Activated CD8-positive, alpha-beta T cell treated with anti-CD3 and anti-CD28 coated beads, Interleukin-2, amount 10 ng/mL, durations not matched to agents 7 days and 5 days (primary cell): Measurements from ENCODE around the gene OR2T35. TPM values are rescaled to one million over a fixed set of nuclear protein-coding genes. Genes with fewer than 3 reads are reported as not detected.
A peak's percentile ranks its signal among the peaks of the same experiment; 100 is the strongest.

ENCODE experiments used
- ATAC-seq: fragments of 150-1000 bp; cut with Tn5 transposase; one replicate; pipeline ENCODE4 v1.10.0; 2021; ENCODE audit warnings: moderate library complexity
- CTCF ChIA-PET: fragments of 350-600 bp; sonication (Branson Sonifier 250); formaldehyde crosslinking; loops from one replicate; lab custom pipeline; 2021; ENCODE audit warnings: antibody characterized with exemption; lab: Charles Lee
- POLR2A ChIA-PET: fragments of 350-600 bp; sonication (Branson Sonifier 250); formaldehyde crosslinking; loops from one replicate; lab custom pipeline; 2021; ENCODE audit warnings: antibody characterized with exemption; lab: Charles Lee
- DNase-seq: peaks from one replicate; pipeline ENCODE4 v3.0.0-alpha.2; 2020
- H3K27ac Mint-ChIP-seq: one replicate; pipeline ENCODE4 v1.8.0; 2021; ENCODE audit warnings: mild to moderate bottlenecking, mixed read lengths
- H3K27me3 Mint-ChIP-seq: one replicate; pipeline ENCODE4 v1.8.0; 2021; ENCODE audit warnings: low read depth, mixed read lengths
- H3K36me3 Mint-ChIP-seq: one replicate; pipeline ENCODE4 v1.8.0; 2021; ENCODE audit warnings: low read depth, mixed read lengths
- H3K4me1 Mint-ChIP-seq: one replicate; pipeline ENCODE4 v1.8.0; 2021; ENCODE audit warnings: low read depth, mixed read lengths
- H3K4me3 Mint-ChIP-seq: one replicate; pipeline ENCODE4 v1.8.0; 2021; ENCODE audit warnings: mild to moderate bottlenecking, mixed read lengths
- H3K9me3 Mint-ChIP-seq: one replicate; pipeline ENCODE4 v1.8.0; 2022; ENCODE audit warnings: mixed read lengths; ENCODE audit not compliant: insufficient read depth
- total RNA-seq, 2 experiments: library from RNA; stranded (reverse); gene quantifications; one replicate each; pipeline ENCODE4 v1.2.3, GENCODE V29; 2021

OR2T35 gene
- total RNA-seq, 2 experiments from 2014 or later = not detected

GRCh38 chr1:248618878-248619277 lies 26.2 kb downstream of the OR2T35 start:
- no peaks in the 10 kb centered on the region for H3K36me3 Mint-ChIP-seq
- no peak for ATAC-seq

GRCh38 chr1:248618119-248618518 lies 27.0 kb downstream of the OR2T35 start:
- Mint-ChIP-seq H3K4me3 (no peak overlapping the region), H3K4me1 (peaks cover 2% of the 10 kb centered on the region), H3K36me3 (no peaks in the 10 kb centered on the region), H3K27me3 (peaks cover 3% of the 10 kb centered on the region), H3K27ac (no peak overlapping the region), H3K9me3 (no peaks in the 10 kb centered on the region)
- DNase-seq (no peak), ATAC-seq (no peak)
- ChIA-PET POLR2A (no interaction called here), CTCF (interaction anchor here (1.0 to 1.5 kb wide), 2 partner anchors 11 to 68 kb away, joined by 3 read pairs; no protein-coding TSS in a partner anchor)

More at GRCh38 chr1:248618878-248619277, 26.2 kb downstream of the OR2T35 start:
- Mint-ChIP-seq H3K4me3 (no peak overlapping the region), H3K4me1 (no peaks in the 10 kb centered on the region), H3K27me3 (peaks cover 3% of the 10 kb centered on the region), H3K9me3 (no peaks in the 10 kb centered on the region), H3K27ac (no peak overlapping the region)
- CTCF ChIA-PET = interaction anchor here (1.2 to 1.9 kb wide), 4 partner anchors 10 to 214 kb away, joined by 3 to 10 read pairs (median 4); no protein-coding TSS in a partner anchor
- POLR2A ChIA-PET = no interaction called here
- peak; percentile 68 for DNase-seq

- H3K27ac Mint-ChIP-seq = no peak overlapping the region
- H3K36me3 Mint-ChIP-seq = no peaks in the 10 kb centered on the region
- H3K9me3 Mint-ChIP-seq = no peaks in the 10 kb centered on the region
- POLR2A ChIA-PET = no interaction called here
- no peak overlapping the region for H3K4me3 Mint-ChIP-seq
- no peak for ATAC-seq
- H3K27me3 Mint-ChIP-seq = no peaks in the 10 kb centered on the region
- H3K4me1 Mint-ChIP-seq = peaks cover 8% of the 10 kb centered on the region
- CTCF ChIA-PET = interaction anchor here (0.6 to 2.3 kb wide), 5 partner anchors 8 to 371 kb away, joined by 3 to 8 read pairs (median 5); no protein-coding TSS in a partner anchor
- DNase-seq = no peak
Measured at GRCh38 chr1:248613742-248614141, 31.3 kb downstream of the OR2T35 start.

GRCh38 chr1:248611883-248612414 lies 33.1 kb downstream of the OR2T35 start:
- Mint-ChIP-seq H3K36me3 (no peaks in the 10 kb centered on the region), H3K27me3 (no peaks in the 10 kb centered on the region), H3K4me1 (peaks cover 8% of the 10 kb centered on the region), H3K9me3 (no peaks in the 10 kb centered on the region), H3K27ac (no peak overlapping the region), H3K4me3 (no peak overlapping the region)
- ATAC-seq (peak; percentile 55), DNase-seq (peak; percentile 26)
- CTCF ChIA-PET = interaction anchor here (1.4 to 2.3 kb wide), 2 partner anchors 194 to 207 kb away, joined by 4 to 7 read pairs; no protein-coding TSS in a partner anchor
- POLR2A ChIA-PET = no interaction called here

- Mint-ChIP-seq H3K27ac (no peak overlapping the region), H3K27me3 (no peaks in the 10 kb centered on the region), H3K4me1 (peaks cover 8% of the 10 kb centered on the region), H3K9me3 (no peaks in the 10 kb centered on the region), H3K36me3 (no peaks in the 10 kb centered on the region), H3K4me3 (no peak overlapping the region)
- ChIA-PET POLR2A (no interaction called here), CTCF (interaction anchor here (1.0 kb wide), 1 partner anchor 15 kb away, joined by 4 read pairs; no protein-coding TSS in a partner anchor)
- ATAC-seq = no peak
- no peak for DNase-seq
Measured at GRCh38 chr1:248610301-248610700, 34.8 kb downstream of the OR2T35 start.

GRCh38 chr1:248599396-248599795 lies 45.7 kb downstream of the OR2T35 start:
- ATAC-seq (no peak), DNase-seq (no peak)
- ChIA-PET POLR2A (no interaction called here), CTCF (no interaction called here)
- Mint-ChIP-seq H3K4me3 (no peak overlapping the region), H3K36me3 (no peaks in the 10 kb centered on the region), H3K9me3 (no peaks in the 10 kb centered on the region), H3K27me3 (no peaks in the 10 kb centered on the region), H3K27ac (no peak overlapping the region), H3K4me1 (peaks cover 11% of the 10 kb centered on the region)

- Mint-ChIP-seq H3K27me3 (no peaks in the 10 kb centered on the region), H3K4me1 (peaks cover 9% of the 10 kb centered on the region), H3K4me3 (no peak within 1 kb of the TSS), H3K9me3 (no peaks in the 10 kb centered on the region), H3K36me3 (no peaks in the 10 kb centered on the region), H3K27ac (no peak within 1 kb of the TSS)
- ATAC-seq (no peak), DNase-seq (no peak)
- ChIA-PET CTCF (no interaction called here), POLR2A (no interaction called here)
Measured at GRCh38 chr1:248597589-248597988, 47.5 kb downstream of the OR2T35 start, which contains the start of gene OR2T10. Gene OR2T10, minus strand, starts transcription at chr1:248597700. Its CDS starts 3,932 bp downstream, at chr1:248593768.

- no peak overlapping the region for H3K27ac Mint-ChIP-seq
- no peaks in the 10 kb centered on the region for H3K9me3 Mint-ChIP-seq
- H3K27me3 Mint-ChIP-seq = no peaks in the 10 kb centered on the region
- no peak overlapping the region for H3K4me3 Mint-ChIP-seq
- CTCF ChIA-PET = no interaction called here
- H3K36me3 Mint-ChIP-seq = no peaks in the 10 kb centered on the region
- ATAC-seq (no peak), DNase-seq (no peak)
- POLR2A ChIA-PET = no interaction called here
- H3K4me1 Mint-ChIP-seq = peaks cover 9% of the 10 kb centered on the region
Measured at GRCh38 chr1:248596615-248597014, 48.5 kb downstream of the OR2T35 start.

GRCh38 chr1:248593226-248593625 lies 51.9 kb downstream of the OR2T35 start:
- peaks cover 9% of the 10 kb centered on the region for H3K4me1 Mint-ChIP-seq
- ATAC-seq (no peak), DNase-seq (no peak)
- H3K36me3 Mint-ChIP-seq = no peaks in the 10 kb centered on the region
- POLR2A ChIA-PET = no interaction called here
- no peak overlapping the region for H3K4me3 Mint-ChIP-seq
- H3K27ac Mint-ChIP-seq = no peak overlapping the region
- CTCF ChIA-PET = no interaction called here
- no peaks in the 10 kb centered on the region for H3K9me3 Mint-ChIP-seq
- no peaks in the 10 kb centered on the region for H3K27me3 Mint-ChIP-seq

- ChIA-PET POLR2A (no interaction called here), CTCF (no interaction called here)
- Mint-ChIP-seq H3K36me3 (no peaks in the 10 kb centered on the region), H3K4me1 (peaks cover 9% of the 10 kb centered on the region), H3K9me3 (no peaks in the 10 kb centered on the region), H3K27ac (no peak overlapping the region), H3K27me3 (no peaks in the 10 kb centered on the region), H3K4me3 (no peak overlapping the region)
- DNase-seq (no peak), ATAC-seq (no peak)
Measured at GRCh38 chr1:248592655-248593054, 52.4 kb downstream of the OR2T35 start.

GRCh38 chr1:248590055-248590454 lies 55.0 kb downstream of the OR2T35 start:
- H3K4me3 Mint-ChIP-seq = no peak overlapping the region
- DNase-seq (no peak), ATAC-seq (no peak)
- ChIA-PET CTCF (interaction anchor here (0.7 to 1.4 kb wide), 2 partner anchors 202 to 347 kb away, joined by 3 read pairs; no protein-coding TSS in a partner anchor), POLR2A (no interaction called here)
- H3K27me3 Mint-ChIP-seq = no peaks in the 10 kb centered on the region
- no peak overlapping the region for H3K27ac Mint-ChIP-seq
- peaks cover 2% of the 10 kb centered on the region for H3K4me1 Mint-ChIP-seq
- H3K9me3 Mint-ChIP-seq = no peaks in the 10 kb centered on the region
- no peaks in the 10 kb centered on the region for H3K36me3 Mint-ChIP-seq

GRCh38 chr1:248589334-248589733 lies 55.7 kb downstream of the OR2T35 start:
- CTCF ChIA-PET = interaction anchor here (0.7 to 1.4 kb wide), 2 partner anchors 203 to 346 kb away, joined by 3 read pairs; no protein-coding TSS in a partner anchor
- POLR2A ChIA-PET = no interaction called here
- Mint-ChIP-seq H3K4me1 (peaks cover 2% of the 10 kb centered on the region), H3K27ac (no peak overlapping the region), H3K36me3 (no peaks in the 10 kb centered on the region), H3K9me3 (no peaks in the 10 kb centered on the region), H3K4me3 (no peak overlapping the region), H3K27me3 (no peaks in the 10 kb centered on the region)
- no peak for ATAC-seq
- no peak for DNase-seq
